ENCODE measurements around the gene DCUN1D4.

Gene DCUN1D4

GRCh38 chr4:51942833-51943215 is 99.9 kb downstream of the DCUN1D4 start:
- H3K4me1 ChIP-seq (ENCODE audit: control insufficient read depth, low read length): no peaks in the 10 kb centered on the region
- no peaks in the 10 kb centered on the region for H3K27me3 ChIP-seq (ENCODE audit: control insufficient read depth, low read length)
- no peaks in the 10 kb centered on the region; the same call in 1 of the 2 replicates for H3K9me3 ChIP-seq (ENCODE audit: control insufficient read depth, insufficient read depth, low read length)
- no peaks in the 10 kb centered on the region for H3K36me3 ChIP-seq (ENCODE audit: control insufficient read depth, low read length)
- no peaks in the 10 kb centered on the region for H4K20me1 ChIP-seq (ENCODE audit: control insufficient read depth, insufficient read depth, low read depth, low read length)
- no peak overlapping the region for H3K4me2 ChIP-seq (ENCODE audit: low read length)
- H3K9me2 ChIP-seq (replicated peaks; ENCODE audit: control insufficient read depth, low read length): no peaks in the 10 kb centered on the region
- H3K27ac ChIP-seq (ENCODE audit: low read depth, low read length): no peak overlapping the region
- TF ChIP-seq CTCF (IDR thresholded peaks at IDR 0.05; ENCODE audit: low read depth, low read length, poor library complexity, severe bottlenecking): no peak
- TF ChIP-seq EZH2phosphoT487 (IDR thresholded peaks at IDR 0.05; ENCODE audit: borderline replicate concordance, low read length): no peak
- no peaks in the 10 kb centered on the region for H3F3A ChIP-seq (ENCODE audit: control insufficient read depth, insufficient read depth)
- no peak overlapping the region for H3K4me3 ChIP-seq (ENCODE audit: low read length)
- no peaks in the 10 kb centered on the region for H3K79me2 ChIP-seq (ENCODE audit: control insufficient read depth, low read length)

GRCh38 chr4:51943221-51943620 is 100.3 kb downstream of the DCUN1D4 start:
- H3K9me2 ChIP-seq (replicated peaks; ENCODE audit: control insufficient read depth, low read length): no peaks in the 10 kb centered on the region
- H3K79me2 ChIP-seq (ENCODE audit: control insufficient read depth, low read length): no peaks in the 10 kb centered on the region
- no peaks in the 10 kb centered on the region for H3K36me3 ChIP-seq (ENCODE audit: control insufficient read depth, low read length)
- H3K9me3 ChIP-seq (ENCODE audit: control insufficient read depth, insufficient read depth, low read length): no peaks in the 10 kb centered on the region; the same call in 1 of the 2 replicates
- no peaks in the 10 kb centered on the region for H3F3A ChIP-seq (ENCODE audit: control insufficient read depth, insufficient read depth)
- H3K4me1 ChIP-seq (ENCODE audit: control insufficient read depth, low read length): no peaks in the 10 kb centered on the region
- H3K4me3 ChIP-seq (ENCODE audit: low read length): no peak overlapping the region
- TF ChIP-seq CTCF (IDR thresholded peaks at IDR 0.05; ENCODE audit: low read depth, low read length, poor library complexity, severe bottlenecking) (no peak), EZH2phosphoT487 (IDR thresholded peaks at IDR 0.05; ENCODE audit: borderline replicate concordance, low read length) (no peak)
- H3K4me2 ChIP-seq (ENCODE audit: low read length): no peak overlapping the region
- no peak overlapping the region for H3K27ac ChIP-seq (ENCODE audit: low read depth, low read length)
- no peaks in the 10 kb centered on the region for H4K20me1 ChIP-seq (ENCODE audit: control insufficient read depth, insufficient read depth, low read depth, low read length)
- H3K27me3 ChIP-seq (ENCODE audit: control insufficient read depth, low read length): no peaks in the 10 kb centered on the region

- TF ChIP-seq EZH2phosphoT487 (IDR thresholded peaks at IDR 0.05; ENCODE audit: borderline replicate concordance, low read length): no peak
- no peak for TF ChIP-seq CTCF (IDR thresholded peaks at IDR 0.05; ENCODE audit: low read depth, low read length, poor library complexity, severe bottlenecking)
- Histone ChIP-seq H3K9me2 (replicated peaks; ENCODE audit: control insufficient read depth, low read length) (no peaks in the 10 kb centered on the region), H3K27ac (ENCODE audit: low read depth, low read length) (no peak overlapping the region), H3K4me1 (ENCODE audit: control insufficient read depth, low read length) (no peaks in the 10 kb centered on the region), H4K20me1 (ENCODE audit: control insufficient read depth, insufficient read depth, low read depth, low read length) (no peaks in the 10 kb centered on the region), H3K4me3 (ENCODE audit: low read length) (no peak overlapping the region), H3K9me3 (ENCODE audit: control insufficient read depth, insufficient read depth, low read length) (no peaks in the 10 kb centered on the region), H3F3A (ENCODE audit: control insufficient read depth, insufficient read depth) (no peaks in the 10 kb centered on the region), H3K27me3 (ENCODE audit: control insufficient read depth, low read length) (no peaks in the 10 kb centered on the region), H3K4me2 (ENCODE audit: low read length) (no peak overlapping the region), H3K79me2 (ENCODE audit: control insufficient read depth, low read length) (no peaks in the 10 kb centered on the region), H3K36me3 (ENCODE audit: control insufficient read depth, low read length) (no peaks in the 10 kb centered on the region)
These were observed 115.4 kb downstream of the DCUN1D4 start for GRCh38 chr4:51958199-51958968.
